ENCODE measurements around the gene TNF. TPM values are rescaled to one million over a fixed set of nuclear protein-coding genes. Genes with fewer than 3 reads are reported as not detected.

The TNF gene
- total and polyA plus RNA-seq, 2 of the 13 experiments (the other 11 are each of a cell fraction or from before 2014, with no cell fraction given): not detected

GRCh38 chr6:31619805-31620585 is 44.6 kb downstream of the TNF start (continued):
- TF ChIP-seq ZBTB46 (CRISPR knock-in tag; IDR thresholded peaks at IDR 0.05; ENCODE audit: borderline replicate concordance): no peak
- TF ChIP-seq SP140L (CRISPR knock-in tag; IDR thresholded peaks at IDR 0.05; ENCODE audit: borderline replicate concordance): no peak
- TF ChIP-seq NFIB (CRISPR knock-in tag; IDR thresholded peaks at IDR 0.05; ENCODE audit: borderline replicate concordance): no peak
- no peak for TF ChIP-seq ZNF296 (CRISPR knock-in tag; conservative IDR thresholded peaks at IDR 0.05)
- TF ChIP-seq BRCA1 (CRISPR knock-in tag; IDR thresholded peaks at IDR 0.05): 0 out of 2 replicates have a peak, but pooled peaks have one; percentile 67
- no peak; a peak in 1 of 4 replicates for TF ChIP-seq EP300 (IDR thresholded peaks at IDR 0.05; ENCODE audit: low read depth in 2 of 2, low read length in 2 of 2)
- TF ChIP-seq EP300 (CRISPR knock-in tag; IDR thresholded peaks at IDR 0.05; ENCODE audit: borderline replicate concordance): peak; percentile 57; the same call in 1 of the 2 replicates
- TF ChIP-seq ZKSCAN8 (CRISPR knock-in tag; IDR thresholded peaks at IDR 0.05; ENCODE audit: borderline replicate concordance): peak; percentile 45; the same call in 1 of the 2 replicates
- 0 out of 2 replicates have a peak, but pooled peaks have one; percentile 16 for TF ChIP-seq ATAD3A (CRISPR knock-in tag; IDR thresholded peaks at IDR 0.05)
- peak; percentile 79 for TF ChIP-seq NFYC (CRISPR knock-in tag; IDR thresholded peaks at IDR 0.05)
- TF ChIP-seq FOXA3 (CRISPR knock-in tag; IDR thresholded peaks at IDR 0.05): peak; percentile 45
- no peak; the same call in 1 of the 2 replicates for TF ChIP-seq ZBED4 (CRISPR knock-in tag; IDR thresholded peaks at IDR 0.05; ENCODE audit: borderline replicate concordance)
- no peak for TF ChIP-seq PREB (CRISPR knock-in tag; IDR thresholded peaks at IDR 0.05)
- no peak for TF ChIP-seq MED8 (CRISPR knock-in tag; IDR thresholded peaks at IDR 0.05; ENCODE audit: insufficient replicate concordance)
- no peak for TF ChIP-seq PRMT3 (CRISPR knock-in tag; IDR thresholded peaks at IDR 0.05; ENCODE audit: borderline replicate concordance, low read depth)
- TF ChIP-seq ZBTB39 (CRISPR knock-in tag; IDR thresholded peaks at IDR 0.05): no peak
- TF ChIP-seq ZSCAN20 (CRISPR knock-in tag; IDR thresholded peaks at IDR 0.05; ENCODE audit: borderline replicate concordance): 0 out of 2 replicates have a peak, but pooled peaks have one; percentile 50
- TF ChIP-seq RFX1 (IDR thresholded peaks at IDR 0.05): no peak
- TF ChIP-seq E2F5 (CRISPR knock-in tag; conservative IDR thresholded peaks at IDR 0.05): no peak
